Suprapubic skin (tissue), 3 donors: ENCODE results near the gene SHROOM2.

Source experiments
- EP300 ChIP-seq: sonication (generic); formaldehyde crosslinking; IDR thresholded peaks from one replicate; pipeline ENCODE4 v1.6.1; 2017; ENCODE audit warnings: antibody characterized with exemption
- POLR2A ChIP-seq, 2 donors: fragments of 450-650 bp; IDR thresholded peaks; one replicate each; pipeline ENCODE4 v1.6.1; 2017; ENCODE audit warnings: antibody characterized with exemption in 2 of 2, mild to moderate bottlenecking in 2 of 2, moderate library complexity in 2 of 2
- TF ChIP-seq, protein P1 (sequence below), 2 donors: fragments of 200-600 bp in 1 of 2; fragments of 450-650 bp in 1 of 2; sonication (generic) in 1 of 2; IDR thresholded peaks; one replicate each; pipeline ENCODE4 v1.5.1; 2016 to 2019; ENCODE audit warnings: antibody characterized with exemption in 2 of 2, mild to moderate bottlenecking in 1 of 2, moderate library complexity in 1 of 2

DNA sequence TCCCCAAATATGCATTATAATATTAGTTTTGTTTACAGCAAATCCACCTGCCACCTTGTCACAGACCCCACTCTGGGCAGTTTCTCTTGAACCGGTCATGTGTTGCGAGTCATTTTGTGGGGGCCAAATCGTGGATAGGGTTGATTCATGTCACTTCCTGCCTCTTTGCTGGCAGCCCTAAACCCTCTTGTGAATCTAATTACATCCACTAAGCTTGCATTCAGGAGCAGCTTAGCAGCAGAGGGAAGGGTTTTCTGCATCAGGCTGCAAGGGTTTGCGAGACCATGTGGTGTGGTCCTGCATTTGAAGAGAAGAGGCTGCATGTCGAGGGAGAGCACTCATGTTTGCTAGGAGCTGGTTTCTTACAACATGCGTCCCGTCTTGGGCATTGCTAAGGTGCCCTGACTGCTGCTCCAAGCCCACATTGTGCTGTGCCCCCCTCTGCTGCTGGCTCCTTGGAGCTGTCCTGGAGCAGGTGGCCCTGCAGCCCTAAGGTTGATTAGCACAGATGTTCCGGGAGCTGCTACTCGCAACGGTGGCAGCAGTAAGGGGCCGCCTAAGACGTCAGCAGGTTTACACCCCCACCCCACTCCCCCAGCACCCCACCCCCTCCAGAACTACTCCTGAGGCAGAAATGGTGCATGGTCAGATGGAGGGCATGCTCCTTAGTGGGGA, 92.1 kb downstream of the SHROOM2 start:
- TF ChIP-seq POLR2A (IDR thresholded peaks at IDR 0.05) (no peak), EP300 (no peak)
- TF ChIP-seq, protein P1, sequence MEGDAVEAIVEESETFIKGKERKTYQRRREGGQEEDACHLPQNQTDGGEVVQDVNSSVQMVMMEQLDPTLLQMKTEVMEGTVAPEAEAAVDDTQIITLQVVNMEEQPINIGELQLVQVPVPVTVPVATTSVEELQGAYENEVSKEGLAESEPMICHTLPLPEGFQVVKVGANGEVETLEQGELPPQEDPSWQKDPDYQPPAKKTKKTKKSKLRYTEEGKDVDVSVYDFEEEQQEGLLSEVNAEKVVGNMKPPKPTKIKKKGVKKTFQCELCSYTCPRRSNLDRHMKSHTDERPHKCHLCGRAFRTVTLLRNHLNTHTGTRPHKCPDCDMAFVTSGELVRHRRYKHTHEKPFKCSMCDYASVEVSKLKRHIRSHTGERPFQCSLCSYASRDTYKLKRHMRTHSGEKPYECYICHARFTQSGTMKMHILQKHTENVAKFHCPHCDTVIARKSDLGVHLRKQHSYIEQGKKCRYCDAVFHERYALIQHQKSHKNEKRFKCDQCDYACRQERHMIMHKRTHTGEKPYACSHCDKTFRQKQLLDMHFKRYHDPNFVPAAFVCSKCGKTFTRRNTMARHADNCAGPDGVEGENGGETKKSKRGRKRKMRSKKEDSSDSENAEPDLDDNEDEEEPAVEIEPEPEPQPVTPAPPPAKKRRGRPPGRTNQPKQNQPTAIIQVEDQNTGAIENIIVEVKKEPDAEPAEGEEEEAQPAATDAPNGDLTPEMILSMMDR (IDR thresholded peaks at IDR 0.05), result no peak
